ENCODE measurements around the gene CTSW.
"Not testable (repeated sequence)": the region's sequence is repeated elsewhere in the genome, so short reads cannot be mapped to it uniquely, and the experiment has no call there.

The CTSW gene

GRCh38 chr11:65879617-65880016, at the start of gene CTSW:
TSS of gene CTSW (plus strand) at chr11:65879837. CDS start at chr11:65879855, 18 bp downstream.
- DNase-seq, result no peak

GRCh38 chr11:65832231-65832630, 47.4 kb upstream of the CTSW start:
- DNase-seq, result not testable (repeated sequence)

GRCh38 chr11:65833297-65834030, 46.2 kb upstream of the CTSW start, which contains the start of gene SNX32:
TSS of gene SNX32 (plus strand) at chr11:65833963. CDS start at chr11:65834066, 103 bp downstream.
- peak; percentile 83 for DNase-seq

GRCh38 chr11:65834202-65834601, 45.4 kb upstream of the CTSW start:
- no peak for DNase-seq

- DNase-seq, result no peak
These were observed 37.5 kb upstream of the CTSW start for GRCh38 chr11:65842144-65842543.

- no peak for DNase-seq
These were observed 35.8 kb upstream of the CTSW start for GRCh38 chr11:65843811-65844210.

GRCh38 chr11:65844231-65844872, 35.3 kb upstream of the CTSW start:
- DNase-seq, result no peak

- no peak for DNase-seq
These were observed 31.9 kb upstream of the CTSW start for GRCh38 chr11:65847746-65848145.

GRCh38 chr11:65848693-65849092, 30.9 kb upstream of the CTSW start:
- DNase-seq, result not testable (repeated sequence)

GRCh38 chr11:65849366-65849765, 30.3 kb upstream of the CTSW start:
- DNase-seq, result no peak

GRCh38 chr11:65849771-65850216, 29.8 kb upstream of the CTSW start:
- no peak for DNase-seq

- DNase-seq, result no peak
These were observed 29.2 kb upstream of the CTSW start for GRCh38 chr11:65850217-65851082.

- no peak for DNase-seq
These were observed 28.5 kb upstream of the CTSW start for GRCh38 chr11:65851083-65851579.

GRCh38 chr11:65851811-65852507, 27.7 kb upstream of the CTSW start:
- DNase-seq, result no peak

- DNase-seq, result no peak
These were observed 27.0 kb upstream of the CTSW start for GRCh38 chr11:65852508-65853245.

- no peak for DNase-seq
These were observed 26.2 kb upstream of the CTSW start for GRCh38 chr11:65853246-65853979.

- no peak for DNase-seq
These were observed 25.5 kb upstream of the CTSW start for GRCh38 chr11:65854161-65854592.

- no peak for DNase-seq
These were observed 24.5 kb upstream of the CTSW start for GRCh38 chr11:65854852-65855837.

- no peak for DNase-seq
These were observed 23.7 kb upstream of the CTSW start for GRCh38 chr11:65855927-65856363.
